H1 (cell line): ENCODE measurements around the gene TIMM10. TPM values are rescaled to one million over a fixed set of nuclear protein-coding genes. Genes with fewer than 3 reads are reported as not detected.

Source experiments
- CTCF ChIA-PET: fragments of 300-600 bp; sonication (Branson Sonifier 250); formaldehyde crosslinking; loops from one replicate; lab custom pipeline; 2021; ENCODE audit not compliant: partially characterized antibody; lab: Charles Lee
- POLR2A ChIA-PET: fragments of 300-600 bp; sonication (Branson Sonifier 250); formaldehyde crosslinking; loops from one replicate; lab custom pipeline; 2021; ENCODE audit warnings: inconsistent platforms; ENCODE audit not compliant: partially characterized antibody; lab: Charles Lee
- DNase-seq, 2 experiments: peaks; one replicate each; pipeline versions ENCODE4 v3.0.0 to v3.0.0-alpha.2; 2010 to 2022; ENCODE audit warnings: low spot score in 2 of 2, low read depth in 1 of 2, mixed read lengths in 1 of 2
- FAIRE-seq: peaks from 2 replicates; lab custom pipeline; 2011; peaks lifted over from hg19 to GRCh38; lab: Jason Lieb, UNC
- H2AFZ ChIP-seq: 2 replicates; pipeline ENCODE4 v1.8.1; 2012; ENCODE audit warnings: low read length, inconsistent platforms
- H2AK5ac ChIP-seq: 2 replicates; pipeline ENCODE4 v1.6.1; 2013; ENCODE audit warnings: low read depth, low read length
- H2BK120ac ChIP-seq: replicated peaks from 2 replicates; pipeline ENCODE3; 2013; ENCODE audit warnings: low read depth, low read length, inconsistent platforms
- H2BK12ac ChIP-seq: 2 replicates; pipeline ENCODE4 v1.6.1; 2013; ENCODE audit warnings: low read depth, low read length
- H2BK15ac ChIP-seq: 2 replicates; pipeline ENCODE4 v1.6.1; 2013; ENCODE audit warnings: low read length
- H2BK20ac ChIP-seq: 2 replicates; pipeline ENCODE4 v1.6.1; 2013; ENCODE audit warnings: low read length
- H2BK5ac ChIP-seq: 2 replicates; pipeline ENCODE4 v1.6.1; 2013; ENCODE audit warnings: low read depth, low read length
- H3K14ac ChIP-seq: 2 replicates; pipeline ENCODE4 v1.6.1; 2013; ENCODE audit warnings: inconsistent platforms; ENCODE audit not compliant: insufficient read length
- H3K18ac ChIP-seq: 2 replicates; pipeline ENCODE4 v1.6.1; 2013; ENCODE audit warnings: low read length; ENCODE audit errors: extremely low read depth
- H3K23ac ChIP-seq: 2 replicates; pipeline ENCODE4 v1.6.1; 2013; ENCODE audit warnings: inconsistent platforms; ENCODE audit not compliant: insufficient read length
- H3K23me2 ChIP-seq: 2 replicates; pipeline ENCODE4 v1.6.1; 2013; ENCODE audit warnings: low read depth, low read length
- H3K27ac ChIP-seq: 2 replicates; pipeline ENCODE4 v1.6.1; 2011; ENCODE audit warnings: low read depth, low read length, inconsistent platforms
- H3K27me3 ChIP-seq, 4 experiments: replicated peaks in 1 of 4; 1 replicate in 1 of 4; 2 replicates in 3 of 4; pipeline versions ENCODE4 v1.6.1 to v1.8.1; 2011 to 2013; ENCODE audit warnings: low read length in 3 of 4, mild to moderate bottlenecking in 3 of 4, inconsistent platforms in 2 of 4, mixed read lengths in 2 of 4, moderate library complexity in 1 of 4; ENCODE audit not compliant: control insufficient read depth in 3 of 4, insufficient read depth in 3 of 4; ENCODE audit errors: extremely low read depth in 1 of 4
- H3K36me3 ChIP-seq, 4 experiments: 2 replicates each; pipeline versions ENCODE4 v1.6.1 to v1.8.1; 2011 to 2013; ENCODE audit warnings: mild to moderate bottlenecking in 4 of 4, low read length in 3 of 4, moderate library complexity in 2 of 4, control low read depth in 1 of 4, inconsistent platforms in 1 of 4; ENCODE audit not compliant: insufficient read depth in 4 of 4, control insufficient read depth in 2 of 4
- H3K4ac ChIP-seq: replicated peaks from 2 replicates; pipeline ENCODE3; 2013; ENCODE audit warnings: low read length, low read depth, mixed read lengths, inconsistent platforms; ENCODE audit not compliant: insufficient read length
- H3K4me1 ChIP-seq, 4 experiments: replicated peaks in 1 of 4; 1 replicate in 1 of 4; 2 replicates in 3 of 4; pipeline versions ENCODE4 v1.6.1 to v1.8.1; 2011 to 2013; ENCODE audit warnings: low read length in 3 of 4, inconsistent platforms in 2 of 4, mixed read lengths in 1 of 4; ENCODE audit not compliant: insufficient read depth in 4 of 4, control insufficient read depth in 3 of 4
- H3K4me2 ChIP-seq, 2 experiments: 2 replicates each; pipeline versions ENCODE4 v1.6.1 to v1.8.1; 2011 to 2013; ENCODE audit warnings: low read depth in 2 of 2, low read length in 2 of 2, control low read depth in 1 of 2, inconsistent platforms in 1 of 2, mild to moderate bottlenecking in 1 of 2; ENCODE audit not compliant: insufficient read depth in 1 of 2
- H3K4me3 ChIP-seq, 4 experiments: fragments of 200-600, 300-600 bp in 1 of 4; sonication (generic), shearing (Covaris generic), sonication (Bioruptor Twin) in 1 of 4; 2 replicates each; pipeline versions ENCODE4 v1.5.1 to v1.8.1; 2011 to 2016; ENCODE audit warnings: low read length in 4 of 4, low read depth in 3 of 4, control low read depth in 2 of 4, inconsistent platforms in 2 of 4, mild to moderate bottlenecking in 2 of 4, mixed read lengths in 1 of 4, moderate library complexity in 1 of 4; ENCODE audit not compliant: insufficient read depth in 2 of 4; ENCODE audit errors: extremely low read depth in 1 of 4
- H3K56ac ChIP-seq: replicated peaks from 2 replicates; pipeline ENCODE3; 2013; ENCODE audit warnings: low read depth, mild to moderate bottlenecking, mixed read lengths, low read length, inconsistent platforms; ENCODE audit not compliant: insufficient read length
- H3K79me1 ChIP-seq: 2 replicates; pipeline ENCODE4 v1.6.1; 2013; ENCODE audit warnings: low read depth, low read length, control low read depth
- H3K79me2 ChIP-seq, 2 experiments: 2 replicates each; pipeline versions ENCODE4 v1.6.1 to v1.8.1; 2012 to 2013; ENCODE audit warnings: low read length in 2 of 2, mild to moderate bottlenecking in 2 of 2, inconsistent platforms in 1 of 2; ENCODE audit not compliant: insufficient read depth in 2 of 2, control insufficient read depth in 1 of 2
- H3K9ac ChIP-seq, 4 experiments: replicated peaks in 1 of 4; 1 replicate in 1 of 4; 2 replicates in 3 of 4; pipeline versions ENCODE4 v1.6.1 to v1.8.1; 2011 to 2013; ENCODE audit warnings: low read depth in 3 of 4, low read length in 3 of 4, control low read depth in 2 of 4, mild to moderate bottlenecking in 2 of 4, moderate library complexity in 2 of 4, inconsistent platforms in 1 of 4; ENCODE audit errors: extremely low read depth in 1 of 4
- H3K9me3 ChIP-seq, 2 experiments: 2 replicates each; pipeline versions ENCODE4 v1.6.1 to v1.8.1; 2012 to 2013; ENCODE audit warnings: mild to moderate bottlenecking in 2 of 2, moderate library complexity in 2 of 2, control low read depth in 1 of 2, inconsistent platforms in 1 of 2, low read depth in 1 of 2, low read length in 1 of 2, mixed read lengths in 1 of 2; ENCODE audit not compliant: insufficient read depth in 2 of 2
- H4K20me1 ChIP-seq, 2 experiments: replicated peaks in 1 of 2; 2 replicates each; pipeline versions ENCODE3 to v1.8.1; 2011 to 2013; ENCODE audit warnings: inconsistent platforms in 2 of 2, low read length in 2 of 2, mild to moderate bottlenecking in 1 of 2; ENCODE audit not compliant: insufficient read depth in 2 of 2, control insufficient read depth in 1 of 2
- H4K5ac ChIP-seq: 2 replicates; pipeline ENCODE4 v1.6.1; 2013; ENCODE audit warnings: low read length, low read depth, mixed read lengths, inconsistent platforms; ENCODE audit not compliant: insufficient read length
- H4K8ac ChIP-seq: 2 replicates; pipeline ENCODE4 v1.8.0; 2013; ENCODE audit warnings: mild to moderate bottlenecking, moderate library complexity, low read length, inconsistent platforms; ENCODE audit not compliant: insufficient read depth; ENCODE audit errors: extremely low read depth
- H4K91ac ChIP-seq: replicated peaks from 2 replicates; pipeline ENCODE3; 2013; ENCODE audit warnings: low read length, mixed read lengths, inconsistent platforms; ENCODE audit not compliant: insufficient read length
- KDM1A ChIP-seq: fragments of 200-600, 300-600 bp; sonication (generic); IDR thresholded peaks from 2 replicates; pipeline ENCODE4 v1.7.1; 2016; ENCODE audit warnings: mild to moderate bottlenecking, low read length, borderline replicate concordance
- YY1 ChIP-seq: IDR thresholded peaks from 2 replicates; pipeline ENCODE4 v1.6.1; 2011; ENCODE audit warnings: low read depth, mild to moderate bottlenecking, low read length
- WGBS, 2 experiments: shearing (Covaris generic) in 1 of 2; methylation state at CpG; one replicate each; pipeline versions ENCODE4 v1.1.6 to v1.1.7; 2013 to 2015; ENCODE audit warnings: low lambda C conversion rate in 2 of 2, mixed read lengths in 2 of 2, inconsistent platforms in 1 of 2, low coverage in 1 of 2, missing lambda C conversion rate in 1 of 2; ENCODE audit not compliant: insufficient replicate concordance in 2 of 2, insufficient coverage in 1 of 2, insufficient read length in 1 of 2; ENCODE audit errors: extremely low coverage in 1 of 2, missing lambda C conversion rate in 1 of 2; 5-methylcytosine and 5-hydroxymethylcytosine counted together
- polyA plus RNA-seq, 7 experiments: library from polyadenylated mRNA; depleted of rRNA in 3 of 7; stranded (reverse) in 5 of 7; unstranded in 2 of 7; fragments of >200 nt in 5 of 7; fragments of 200-250 nt in 2 of 7; gene quantifications; 1 replicate in 5 of 7; 2 replicates in 1 of 7; 4 replicates in 1 of 7; pipeline versions ENCODE4 v1.2.1 to v1.2.3, GENCODE V29; 2011 to 2013; ENCODE audit warnings: missing spikeins in 2 of 7, mixed read lengths in 2 of 7
- total RNA-seq: library from RNA; stranded (reverse); fragmentation: NEBNext Ultra II Directional; extraction: Animal tissue kit (Norgen Biotek cat#: 25700); gene quantifications from 2 replicates; pipeline ENCODE4 v1.2.1, GENCODE V29; 2021

Gene TIMM10
- total and polyA plus RNA-seq, 2 of the 8 experiments (the other 6 are each of a cell fraction or from before 2014, with no cell fraction given): 117 to 227 TPM

GRCh38 chr11:57523419-57523818 is 7.1 kb downstream of the TIMM10 start:
- Histone ChIP-seq H3K36me3 (peaks cover 0 to under 1% (median under 1%) of the 10 kb centered on the region in 4 experiments; a peak in 3 of 8 replicates), H4K5ac (no peak overlapping the region), H3K27me3 (no peaks in the 10 kb centered on the region), H4K20me1 (peaks cover 0 to 1% of the 10 kb centered on the region in 2 experiments), H2BK20ac (no peak overlapping the region), H3K56ac (no peak overlapping the region), H3K14ac (no peak overlapping the region), H3K4me2 (no peak overlapping the region), H3K4me3 (no peak overlapping the region), H2BK15ac (no peak overlapping the region), H3K79me1 (no peaks in the 10 kb centered on the region), H3K18ac (no peak overlapping the region), H4K8ac (no peak overlapping the region), H3K4ac (no peak overlapping the region), H3K79me2 (peaks cover 0 to 2% of the 10 kb centered on the region in 2 experiments; a peak in 2 of 4 replicates), H4K91ac (no peak overlapping the region), H3K4me1 (peaks cover 0 to 7% (median 3%) of the 10 kb centered on the region in 4 experiments; a peak in 3 of 7 replicates), H2BK5ac (no peak overlapping the region), H3K27ac (no peak overlapping the region), H3K23me2 (no peaks in the 10 kb centered on the region), H2BK12ac (no peak overlapping the region), H3K9me3 (no peaks in the 10 kb centered on the region), H2AFZ (no peak overlapping the region), H3K23ac (no peak overlapping the region), H2BK120ac (no peak overlapping the region), H3K9ac (no peak overlapping the region), H2AK5ac (no peak overlapping the region)
- TF ChIP-seq YY1: no peak
- TF ChIP-seq KDM1A: peak; percentile 32; the same call in 1 of the 2 replicates
- CTCF ChIA-PET: interaction anchor here (0.7 to 25.4 kb wide), 7 partner anchors 6 to 144 kb away, joined by 3 to 1146 read pairs (median 4); partner anchors contain the start of genes RTN4RL2 and SLC43A1
- POLR2A ChIA-PET: interaction anchor here (0.8 to 10.5 kb wide), 9 partner anchors 9 to 124 kb away, joined by 3 to 110 read pairs (median 6); partner anchors contain the start of genes RTN4RL2 and SLC43A1
- DNase-seq (no peak), FAIRE-seq (no peak)
- 87% methylated on average over 4 of the region's 4 CpGs; no CpG with 5 or more reads in 1 of the 2 experiments for WGBS, 2 experiments
